Liver (tissue), 9 donors: ENCODE data around the gene MIDN. TPM values are rescaled to one million over a fixed set of nuclear protein-coding genes. Genes with fewer than 3 reads are reported as not detected.

Experiments
- DNase-seq: peaks from one replicate; pipeline ENCODE4 v3.0.0-alpha.2; 2017; ENCODE audit warnings: low spot score
- H3K27ac ChIP-seq, 2 donors: one replicate each; pipeline ENCODE4 v1.7.0; 2013; ENCODE audit warnings: inconsistent platforms in 2 of 2, low read length in 2 of 2, control low read depth in 1 of 2, low read depth in 1 of 2, mild to moderate bottlenecking in 1 of 2
- H3K27me3 ChIP-seq, 4 donors: one replicate each; pipeline versions ENCODE4 v1.6.1 to v1.7.0; 2013; ENCODE audit warnings: low read length in 3 of 4, inconsistent platforms in 1 of 4, mild to moderate bottlenecking in 1 of 4, moderate library complexity in 1 of 4; ENCODE audit not compliant: control insufficient read depth in 4 of 4, insufficient read depth in 4 of 4
- H3K36me3 ChIP-seq, 4 donors: one replicate each; pipeline versions ENCODE4 v1.6.1 to v1.7.0; 2013; ENCODE audit warnings: low read length in 3 of 4, mild to moderate bottlenecking in 3 of 4, low read depth in 1 of 4, moderate library complexity in 1 of 4; ENCODE audit not compliant: control insufficient read depth in 4 of 4, insufficient read depth in 3 of 4
- H3K4me1 ChIP-seq, 4 donors: one replicate each; pipeline versions ENCODE4 v1.6.1 to v1.7.0; 2013; ENCODE audit warnings: low read length in 3 of 4, mild to moderate bottlenecking in 3 of 4, moderate library complexity in 1 of 4; ENCODE audit not compliant: control insufficient read depth in 4 of 4, insufficient read depth in 4 of 4
- H3K4me3 ChIP-seq, 3 donors: one replicate each; pipeline versions ENCODE4 v1.6.1 to v1.7.0; 2013; ENCODE audit warnings: low read length in 3 of 3, control low read depth in 1 of 3, low read depth in 1 of 3, mild to moderate bottlenecking in 1 of 3
- H3K9ac ChIP-seq, 2 donors: one replicate each; pipeline ENCODE4 v1.7.0; 2013; ENCODE audit warnings: low read length in 2 of 2, mild to moderate bottlenecking in 2 of 2, moderate library complexity in 2 of 2, control low read depth in 1 of 2, low read depth in 1 of 2
- H3K9me3 ChIP-seq, 4 donors: one replicate each; pipeline versions ENCODE4 v1.6.1 to v1.7.0; 2013; ENCODE audit warnings: low read length in 3 of 4; ENCODE audit not compliant: control insufficient read depth in 4 of 4
- ATF3 ChIP-seq: IDR thresholded peaks from 2 replicates; pipeline ENCODE4 v1.6.1; 2016; ENCODE audit warnings: antibody characterized with exemption
- CTCF ChIP-seq: fragments of 150-350 bp; IDR thresholded peaks from 2 replicates; pipeline ENCODE4 v1.5.1; 2017; ENCODE audit warnings: improper control_type of control experiment, low read depth, low read length; ENCODE audit not compliant: missing input control
- EGR1 ChIP-seq, 2 donors: IDR thresholded peaks; 2 replicates each; pipeline ENCODE4 v1.6.1; 2016 to 2018; ENCODE audit warnings: antibody characterized with exemption in 2 of 2, low read depth in 2 of 2
- FOXA1 ChIP-seq: IDR thresholded peaks from 2 replicates; pipeline ENCODE4 v1.6.1; 2016; ENCODE audit warnings: antibody characterized with exemption
- FOXA2 ChIP-seq: IDR thresholded peaks from 2 replicates; pipeline ENCODE4 v1.6.1; 2016; ENCODE audit warnings: antibody characterized with exemption
- GABPA ChIP-seq, 2 donors: IDR thresholded peaks in 1 of 2; conservative IDR thresholded peaks in 1 of 2; 2 replicates each; pipeline ENCODE4 v1.6.1; 2016; ENCODE audit warnings: antibody characterized with exemption in 2 of 2, mild to moderate bottlenecking in 1 of 2, moderate library complexity in 1 of 2
- HNF4A ChIP-seq, 2 donors: conservative IDR thresholded peaks; 2 replicates each; pipeline ENCODE4 v1.6.1; 2016; ENCODE audit warnings: antibody characterized with exemption in 2 of 2, mild to moderate bottlenecking in 2 of 2
- HNF4G ChIP-seq: IDR thresholded peaks from 2 replicates; pipeline ENCODE4 v1.6.1; 2016; ENCODE audit warnings: antibody characterized with exemption
- JUND ChIP-seq, 2 donors: IDR thresholded peaks; 2 replicates each; pipeline ENCODE4 v1.6.1; 2016; ENCODE audit warnings: antibody characterized with exemption in 2 of 2
- MAX ChIP-seq: IDR thresholded peaks from 2 replicates; pipeline ENCODE4 v1.6.1; 2016; ENCODE audit warnings: antibody characterized with exemption
- NR2F2 ChIP-seq: IDR thresholded peaks from 2 replicates; pipeline ENCODE4 v1.6.1; 2016; ENCODE audit warnings: antibody characterized with exemption
- RAD21 ChIP-seq, 2 donors: IDR thresholded peaks; 2 replicates each; pipeline ENCODE4 v1.6.1; 2016; ENCODE audit warnings: antibody characterized with exemption in 2 of 2, mild to moderate bottlenecking in 2 of 2
- REST ChIP-seq: IDR thresholded peaks from 2 replicates; pipeline ENCODE4 v1.6.1; 2016; ENCODE audit warnings: antibody characterized with exemption, mild to moderate bottlenecking
- RXRA ChIP-seq, 2 donors: IDR thresholded peaks; 2 replicates each; pipeline ENCODE4 v1.6.1; 2017 to 2018; ENCODE audit warnings: antibody characterized with exemption in 2 of 2, mild to moderate bottlenecking in 1 of 2
- SP1 ChIP-seq: IDR thresholded peaks from 2 replicates; pipeline ENCODE4 v1.6.1; 2018; ENCODE audit warnings: antibody characterized with exemption, mild to moderate bottlenecking
- TAF1 ChIP-seq: conservative IDR thresholded peaks from 2 replicates; pipeline ENCODE4 v1.6.1; 2016; ENCODE audit warnings: antibody characterized with exemption, mild to moderate bottlenecking
- YY1 ChIP-seq: IDR thresholded peaks from 2 replicates; pipeline ENCODE4 v1.6.1; 2016; ENCODE audit warnings: antibody characterized with exemption, mild to moderate bottlenecking
- ZBTB33 ChIP-seq: IDR thresholded peaks from 2 replicates; pipeline ENCODE4 v1.6.1; 2016; ENCODE audit warnings: antibody characterized with exemption
- WGBS: extraction: QIAGEN DNeasy Blood & Tissue Kit; methylation state at CpG from one replicate; pipeline ENCODE4 v1.1.7; 2013; 5-methylcytosine and 5-hydroxymethylcytosine counted together
- polyA plus RNA-seq, 2 donors: library from polyadenylated mRNA; stranded (reverse) in 1 of 2; unstranded in 1 of 2; fragments of 200-250 nt in 1 of 2; fragments of >200 nt in 1 of 2; fragmentation: Nextera tagmentation in 1 of 2; extraction: Ambion mirVana in 1 of 2; gene quantifications; one replicate each; pipeline versions ENCODE4 v1.2.1 to v1.2.3, GENCODE V29; 2013 to 2015
- total RNA-seq, 2 donors: library from RNA; depleted of rRNA; stranded (reverse); fragments of >200 nt; gene quantifications; one replicate each; pipeline ENCODE4 v1.2.3, GENCODE V29; 2014
- donor health status: healthy.
- donor health status: healthy.
- donor health status: healthy.
- donor health status: healthy.
- donor health status: healthy.

The MIDN gene
- total and polyA plus RNA-seq, 4 donors: 2.9 to 22.9 (median 11.8) TPM

- H3K27ac ChIP-seq: no peak overlapping the region
- H3K9me3 ChIP-seq: no peaks in the 10 kb centered on the region
- peaks cover 0 to 5% (median under 1%) of the 10 kb centered on the region in 4 donors for H3K4me1 ChIP-seq
- peaks cover 0 to 10% (median 3%) of the 10 kb centered on the region in 4 donors for H3K36me3 ChIP-seq
- no peak for DNase-seq
- 79% methylated on average over 38 of the region's 38 CpGs for WGBS
- no peak overlapping the region for H3K9ac ChIP-seq
- TF ChIP-seq RXRA (IDR thresholded peaks at IDR 0.05) (no peak), GABPA (IDR thresholded peaks at IDR 0.05 in 1 of 2, conservative IDR thresholded peaks at IDR 0.05 in 1 of 2) (no peak)
- no peak overlapping the region for H3K4me3 ChIP-seq
- no peaks in the 10 kb centered on the region for H3K27me3 ChIP-seq
These were observed 17.4 kb upstream of the MIDN start for GRCh38 chr19:1230783-1231489.

DNA sequence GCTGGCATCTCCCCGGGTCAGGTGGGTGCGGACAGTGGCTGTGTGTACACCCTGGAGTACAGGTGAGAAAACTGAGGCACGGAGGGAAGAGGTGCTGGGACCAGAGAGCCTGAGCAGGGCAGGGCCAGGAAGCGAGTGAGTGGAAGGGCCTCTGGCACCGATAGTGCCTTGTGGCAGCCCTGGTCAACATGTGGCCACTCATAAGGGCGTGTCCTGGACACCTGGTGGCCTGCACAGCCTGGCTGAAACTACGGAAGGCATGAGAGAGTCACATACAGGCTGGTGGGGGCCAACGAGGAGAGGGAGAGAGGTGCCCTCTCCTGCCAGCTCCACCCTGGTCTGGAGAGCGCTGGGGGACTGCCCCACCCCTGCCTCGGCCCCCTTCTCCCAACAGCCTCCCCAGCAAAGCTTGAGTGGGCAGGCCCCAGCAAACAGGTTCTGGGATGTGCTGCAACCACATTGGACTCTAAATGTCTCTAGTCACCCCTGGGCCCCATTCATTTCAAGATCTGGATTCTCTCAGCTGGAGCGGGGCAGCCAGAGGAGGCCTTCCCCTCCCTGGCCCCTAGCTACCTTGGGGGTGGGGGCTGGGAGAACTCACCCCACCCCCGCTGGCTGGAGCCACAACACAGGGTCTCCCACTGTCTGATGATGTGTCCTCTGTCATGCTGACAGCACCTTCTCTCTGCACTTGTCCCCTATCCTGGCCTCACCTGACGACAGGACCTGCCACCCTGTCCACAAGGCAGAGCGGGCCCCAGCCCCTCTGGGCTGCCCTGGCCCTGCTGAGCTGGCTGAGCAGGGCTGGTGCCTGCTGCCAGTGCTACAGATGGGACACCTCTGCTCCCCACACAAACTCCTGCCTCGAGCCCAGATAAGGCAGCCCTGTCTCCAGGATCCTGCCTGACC, 16.4 kb upstream of the MIDN start:
- peak overlapping the region; percentile 14 to 25 for H3K27ac ChIP-seq
- WGBS: 77% methylated on average over 15 of the region's 15 CpGs
- H3K27me3 ChIP-seq: no peaks in the 10 kb centered on the region
- DNase-seq: no peak
- H3K9ac ChIP-seq: no peak overlapping the region
- H3K4me1 ChIP-seq: peaks cover 0 to 7% (median 2%) of the 10 kb centered on the region in 4 donors
- no peaks in the 10 kb centered on the region for H3K9me3 ChIP-seq
- peaks cover 0 to 6% (median 2%) of the 10 kb centered on the region in 4 donors for H3K36me3 ChIP-seq
- H3K4me3 ChIP-seq: no peak overlapping the region
- TF ChIP-seq JUND (IDR thresholded peaks at IDR 0.05) (no peak), CTCF (no peak), RXRA (IDR thresholded peaks at IDR 0.05) (no peak), MAX (no peak), GABPA (IDR thresholded peaks at IDR 0.05 in 1 of 2, conservative IDR thresholded peaks at IDR 0.05 in 1 of 2) (no peak), ZBTB33 (no peak), FOXA1 (no peak), FOXA2 (no peak), HNF4A (conservative IDR thresholded peaks at IDR 0.05) (no peak), REST (no peak), ATF3 (no peak), HNF4G (no peak), EGR1 (IDR thresholded peaks at IDR 0.05; ENCODE audit: low read depth in 2 of 2) (no peak), YY1 (no peak), NR2F2 (no peak), SP1 (no peak), RAD21 (IDR thresholded peaks at IDR 0.05) (no peak), TAF1 (no peak)
